Measurements from ENCODE around the gene CCDC179. TPM values are rescaled to one million over a fixed set of nuclear protein-coding genes. Genes with fewer than 3 reads are reported as not detected.
A peak's percentile ranks its signal among the peaks of the same experiment; 100 is the strongest.

CCDC179 gene
- not detected in 2 replicates for total RNA-seq (2014; rRNA removed)
- polyA plus RNA-seq (2012) = not detected

- no peak for DNase-seq (ENCODE audit: low read depth)
These were observed at the start of gene CCDC179 for GRCh38 chr11:22860241-22860640. Gene CCDC179, minus strand, starts transcription at chr11:22860474. Its CDS starts 53 bp downstream, at chr11:22860421.

- no peak for DNase-seq (ENCODE audit: low read depth)
These were observed 43.5 kb upstream of the CCDC179 start for GRCh38 chr11:22903782-22904181.

GRCh38 chr11:22901603-22902002 is 41.3 kb upstream of the CCDC179 start:
- DNase-seq (ENCODE audit: low read depth) = no peak

- no peak for DNase-seq (ENCODE audit: low read depth)
These were observed 40.7 kb upstream of the CCDC179 start for GRCh38 chr11:22900764-22901486.

GRCh38 chr11:22898036-22898435 is 37.8 kb upstream of the CCDC179 start:
- DNase-seq (ENCODE audit: low read depth) = no peak

- DNase-seq (ENCODE audit: low read depth) = no peak
These were observed 30.0 kb upstream of the CCDC179 start for GRCh38 chr11:22890227-22890626.

GRCh38 chr11:22884217-22884616 is 23.9 kb upstream of the CCDC179 start:
- peak; percentile 1 for DNase-seq (ENCODE audit: low read depth)

GRCh38 chr11:22879630-22880029 is 19.4 kb upstream of the CCDC179 start:
- peak; percentile 43 for DNase-seq (ENCODE audit: low read depth)

- no peak for DNase-seq (ENCODE audit: low read depth)
These were observed 18.3 kb upstream of the CCDC179 start for GRCh38 chr11:22878604-22879003.

- no peak for DNase-seq (ENCODE audit: low read depth)
These were observed 17.8 kb upstream of the CCDC179 start for GRCh38 chr11:22878039-22878438.

GRCh38 chr11:22875869-22876473 is 15.7 kb upstream of the CCDC179 start:
- DNase-seq (ENCODE audit: low read depth) = peak; percentile 82

GRCh38 chr11:22869325-22869724 is 9.1 kb upstream of the CCDC179 start:
- DNase-seq (ENCODE audit: low read depth) = no peak

GRCh38 chr11:22859756-22860155 is 518 bp downstream of the CCDC179 start:
- DNase-seq (ENCODE audit: low read depth) = no peak

- DNase-seq (ENCODE audit: low read depth) = no peak
These were observed 8.8 kb downstream of the CCDC179 start for GRCh38 chr11:22851477-22851876.

GRCh38 chr11:22846726-22847125 is 13.5 kb downstream of the CCDC179 start:
- no peak for DNase-seq (ENCODE audit: low read depth)

GRCh38 chr11:22832315-22833015 is 27.8 kb downstream of the CCDC179 start:
- peak; percentile 43 for DNase-seq (ENCODE audit: low read depth)

GRCh38 chr11:22830082-22830414 is 30.2 kb downstream of the CCDC179 start:
- no peak for DNase-seq (ENCODE audit: low read depth)

- DNase-seq (ENCODE audit: low read depth) = peak; percentile 87
These were observed 30.8 kb downstream of the CCDC179 start, which contains the start of gene SVIP for GRCh38 chr11:22829231-22830081. Gene SVIP, minus strand, starts transcription at chr11:22829801. Its CDS starts 53 bp downstream, at chr11:22829748.

GRCh38 chr11:22828373-22828772 is 31.9 kb downstream of the CCDC179 start:
- DNase-seq (ENCODE audit: low read depth) = no peak

- no peak for DNase-seq (ENCODE audit: low read depth)
These were observed 38.1 kb downstream of the CCDC179 start for GRCh38 chr11:22822203-22822602.

- no peak for DNase-seq (ENCODE audit: low read depth)
These were observed 50.4 kb downstream of the CCDC179 start for GRCh38 chr11:22809893-22810292.
